Panc1 (cell line): Measurements from ENCODE around the gene NSUN2. TPM values are rescaled to one million over a fixed set of nuclear protein-coding genes. Genes with fewer than 3 reads are reported as not detected.

Source experiments
- ATAC-seq: fragments of 200-7000 bp; cut with Tn5 transposase; 2 replicates; pipeline ENCODE4 v1.9.1; 2020; ENCODE audit warnings: mild to moderate bottlenecking, moderate library complexity
- BruUV-seq: library from RNA; stranded (reverse); fragments of 400-500 nt; replicated peaks from 2 replicates; lab custom pipeline; 2021; lab: Mats Ljungman, UMichigan
- CTCF ChIA-PET: fragments of 300-600 bp; sonication (Branson Sonifier 250); formaldehyde crosslinking; loops from one replicate; lab custom pipeline; 2022; ENCODE audit warnings: antibody characterized with exemption; lab: Charles Lee
- POLR2A ChIA-PET: fragments of 300-600 bp; sonication (Branson Sonifier 250); formaldehyde crosslinking; loops from one replicate; lab custom pipeline; 2022; ENCODE audit warnings: antibody characterized with exemption; lab: Charles Lee
- DNase-seq: peaks from one replicate; pipeline ENCODE4 v3.0.0-alpha.2; 2010; ENCODE audit warnings: low read depth, low spot score
- H3K27ac ChIP-seq: 2 replicates; pipeline ENCODE4 v1.5.1; 2011; ENCODE audit warnings: mild to moderate bottlenecking, low read length, inconsistent platforms
- H3K27me3 ChIP-seq: fragments of 200-500 bp; sonication (Bioruptor generic); 2 replicates; pipeline ENCODE4 v1.6.0; 2014; ENCODE audit warnings: low read length, inconsistent platforms; ENCODE audit not compliant: control insufficient read depth, insufficient read depth
- H3K36me3 ChIP-seq: fragments of 200-500 bp; sonication (Bioruptor generic); 2 replicates; pipeline ENCODE4 v1.5.1; 2014; ENCODE audit warnings: inconsistent platforms, mild to moderate bottlenecking, low read length, moderate library complexity; ENCODE audit not compliant: control insufficient read depth, insufficient read depth
- H3K4me1 ChIP-seq: 2 replicates; pipeline ENCODE4 v1.5.1; 2011; ENCODE audit warnings: inconsistent platforms, mild to moderate bottlenecking, low read length, moderate library complexity; ENCODE audit not compliant: control insufficient read depth, insufficient read depth
- H3K4me3 ChIP-seq, 2 experiments: 2 replicates each; pipeline ENCODE4 v1.5.1; 2011 to 2012; ENCODE audit warnings: low read depth in 2 of 2, low read length in 2 of 2, mild to moderate bottlenecking in 2 of 2, inconsistent platforms in 1 of 2, moderate library complexity in 1 of 2
- H3K9me3 ChIP-seq: fragments of 200-500 bp; sonication (Bioruptor generic); 2 replicates; pipeline ENCODE4 v1.5.1; 2014; ENCODE audit warnings: low read depth, mild to moderate bottlenecking, inconsistent platforms, low read length, moderate library complexity; ENCODE audit not compliant: control insufficient read depth, insufficient read depth
- CTCF ChIP-seq: fragments of 450-650 bp; IDR thresholded peaks from 2 replicates; pipeline ENCODE4 v1.5.1; 2017; ENCODE audit warnings: mild to moderate bottlenecking
- POLR2AphosphoS5 ChIP-seq: IDR thresholded peaks from 2 replicates; pipeline ENCODE4 v1.6.1; 2012; ENCODE audit warnings: mild to moderate bottlenecking, low read depth, low read length, moderate library complexity
- REST ChIP-seq, 2 experiments: IDR thresholded peaks; 2 replicates each; pipeline ENCODE4 v1.6.1; 2011 to 2012; ENCODE audit warnings: low read depth in 2 of 2, control low read depth in 1 of 2, low read length in 1 of 2, mild to moderate bottlenecking in 1 of 2, moderate library complexity in 1 of 2; ENCODE audit not compliant: insufficient read depth in 1 of 2
- SIN3A ChIP-seq: IDR thresholded peaks from 2 replicates; pipeline ENCODE4 v1.6.1; 2012; ENCODE audit warnings: low read depth, mild to moderate bottlenecking, low read length, moderate library complexity, borderline replicate concordance; ENCODE audit not compliant: insufficient read depth
- TCF7L2 ChIP-seq: IDR thresholded peaks from 2 replicates; pipeline ENCODE4 v1.6.1; 2011; ENCODE audit warnings: mild to moderate bottlenecking, low read depth, low read length, inconsistent platforms
- in situ Hi-C: cut with HindIII; loops from 2 replicates; pipeline ENCODE4 v1.10.0; 2016; ENCODE audit warnings: low sequenced_read_pairs, low pct_unique_long_range_greater_than_20kb
- intact Hi-C: fragments of 100-400 bp; cut with micrococcal nuclease; formaldehyde crosslinking; loops from one replicate; pipeline ENCODE4 v1.10.0; 2022; ENCODE audit not compliant: unreplicated experiment
- total RNA-seq: library from RNA; stranded (reverse); gene quantifications from one replicate; pipeline ENCODE4 v1.2.1, GENCODE V29; 2021; ENCODE audit not compliant: unreplicated experiment

The NSUN2 gene
- total RNA-seq, 1 experiment from 2014 or later, result 125 TPM

- POLR2A ChIA-PET, result no interaction called here
- TF ChIP-seq CTCF (no peak), REST (IDR thresholded peaks at IDR 0.05; ENCODE audit: insufficient read depth in 1 of 2, low read depth in 2 of 2, low read length in 1 of 2) (no peak), TCF7L2 (no peak), POLR2AphosphoS5 (no peak), SIN3A (no peak)
- Histone ChIP-seq H3K36me3 (peaks cover 23% of the 10 kb centered on the region), H3K9me3 (no peaks in the 10 kb centered on the region), H3K4me1 (peaks cover 34% of the 10 kb centered on the region), H3K27ac (peak overlapping the region; percentile 98), H3K27me3 (no peaks in the 10 kb centered on the region), H3K4me3 (peak overlapping the region; percentile 96 to 100)
- intact Hi-C loops, result loop anchor here (10.0 kb wide), 2 partner anchors 80 to 110 kb away; partner anchors contain the start of gene TENT4A
- CTCF ChIA-PET, result no interaction called here
- DNase-seq, result no peak
- in situ Hi-C loops, result no loop called here
- BruUV-seq, result no TSS peak
- no peak for ATAC-seq
Observed at GRCh38 chr5:6634306-6634705, 1.5 kb upstream of the NSUN2 start.

DNA sequence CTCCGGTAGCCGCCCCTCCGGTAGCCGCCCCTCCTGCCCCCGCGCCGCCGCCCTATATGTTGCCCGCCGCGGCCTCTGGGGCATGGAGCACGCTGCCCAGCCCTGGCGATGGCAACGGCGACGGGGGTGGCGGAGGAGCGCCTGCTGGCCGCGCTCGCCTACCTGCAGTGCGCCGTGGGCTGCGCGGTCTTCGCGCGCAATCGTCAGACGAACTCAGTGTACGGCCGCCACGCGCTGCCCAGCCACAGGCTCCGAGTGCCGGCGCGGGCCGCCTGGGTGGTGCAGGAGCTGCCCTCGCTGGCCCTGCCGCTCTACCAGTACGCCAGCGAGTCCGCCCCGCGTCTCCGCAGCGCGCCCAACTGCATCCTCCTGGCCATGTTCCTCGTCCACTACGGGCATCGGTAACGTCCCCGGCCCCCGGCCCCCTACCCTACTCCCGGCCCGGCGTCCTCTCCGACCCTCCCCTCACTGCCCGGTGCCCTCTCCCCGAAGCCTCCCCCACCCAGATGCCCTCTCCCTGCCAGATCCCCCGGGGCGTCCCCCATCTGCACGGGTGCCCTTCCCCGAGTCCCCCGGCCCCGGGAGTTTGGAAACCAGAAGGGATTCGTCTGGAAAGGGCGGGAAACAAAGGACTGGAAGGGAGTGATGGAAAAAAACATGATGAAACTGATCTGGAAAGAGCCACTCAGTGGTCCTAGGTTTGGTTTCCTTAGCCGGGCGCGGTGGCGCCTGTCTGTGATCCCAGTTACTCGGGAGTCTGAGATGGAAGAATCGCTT lies 813 bp upstream of the NSUN2 start:
- Histone ChIP-seq H3K9me3 (no peaks in the 10 kb centered on the region), H3K27ac (peak overlapping the region; percentile 98), H3K27me3 (no peaks in the 10 kb centered on the region), H3K4me1 (peaks cover 34% of the 10 kb centered on the region), H3K4me3 (peak overlapping the region; percentile 96 to 100), H3K36me3 (peaks cover 26% of the 10 kb centered on the region)
- in situ Hi-C loops, result no loop called here
- ChIA-PET POLR2A (interaction anchor here (0.6 to 1.0 kb wide), 5 partner anchors 9 to 387 kb away, joined by 3 to 6 read pairs (median 3); no protein-coding TSS in a partner anchor), CTCF (interaction anchor here (0.9 kb wide), 1 partner anchor 112 kb away, joined by 3 read pairs; no protein-coding TSS in a partner anchor)
- DNase-seq (no peak), ATAC-seq (peak; percentile 83)
- no peak for TF ChIP-seq REST (IDR thresholded peaks at IDR 0.05; ENCODE audit: insufficient read depth in 1 of 2, low read depth in 2 of 2, low read length in 1 of 2)
- TF ChIP-seq SIN3A, result no peak
- TF ChIP-seq CTCF, result no peak
- TF ChIP-seq TCF7L2, result no peak
- TF ChIP-seq POLR2AphosphoS5, result no peak
- intact Hi-C loops, result loop anchor here (10.0 kb wide), 2 partner anchors 81 to 111 kb away; partner anchors contain the start of gene TENT4A
- no TSS peak for BruUV-seq
